Measurements from ENCODE around the gene BRD3.

- TF ChIP-seq CTCF (IDR thresholded peaks at IDR 0.05 in 2 of 3, conservative IDR thresholded peaks at IDR 0.05 in 1 of 3; ENCODE audit: borderline replicate concordance in 1 of 3, insufficient read depth in 1 of 3, low read depth in 2 of 3, low read length in 2 of 3) (no peak), POLR2AphosphoS5 (IDR thresholded peaks at IDR 0.05; ENCODE audit: low read depth, low read length) (no peak), EZH2 (IDR thresholded peaks at IDR 0.05) (no peak), POLR2A (IDR thresholded peaks at IDR 0.05; ENCODE audit: borderline replicate concordance, extremely low read depth, insufficient read depth, insufficient read length) (no peak), SIN3A (IDR thresholded peaks at IDR 0.05; ENCODE audit: low read depth) (no peak), ZFX (IDR thresholded peaks at IDR 0.05) (no peak), RAD21 (IDR thresholded peaks at IDR 0.05; ENCODE audit: low read depth) (no peak), ELF1 (IDR thresholded peaks at IDR 0.05; ENCODE audit: borderline replicate concordance, low read depth) (no peak), SRF (IDR thresholded peaks at IDR 0.05; ENCODE audit: low read depth) (no peak), REST (IDR thresholded peaks at IDR 0.05; ENCODE audit: low read depth) (no peak), YY1 (IDR thresholded peaks at IDR 0.05; ENCODE audit: extremely low read depth, insufficient replicate concordance, low read depth, low read length) (no peak), ZBTB33 (IDR thresholded peaks at IDR 0.05; ENCODE audit: extremely low read depth, insufficient replicate concordance, low read length) (no peak)
Observed at GRCh38 chr9:134068744-134069479, 1.1 kb upstream of the BRD3 start.

Measured in HCT116 (cell line).